GM21447 (cell line): ENCODE data around the gene SLIT3.
"Not testable (repeated sequence)": the region's sequence is repeated elsewhere in the genome, so short reads cannot be mapped to it uniquely, and the experiment has no call there.

Experiments
- ATAC-seq: cut with Tn5 transposase; IDR thresholded peaks from one replicate; pipeline ENCODE4 v1.9.1; 2021; ENCODE audit not compliant: unreplicated experiment

SLIT3 gene

DNA sequence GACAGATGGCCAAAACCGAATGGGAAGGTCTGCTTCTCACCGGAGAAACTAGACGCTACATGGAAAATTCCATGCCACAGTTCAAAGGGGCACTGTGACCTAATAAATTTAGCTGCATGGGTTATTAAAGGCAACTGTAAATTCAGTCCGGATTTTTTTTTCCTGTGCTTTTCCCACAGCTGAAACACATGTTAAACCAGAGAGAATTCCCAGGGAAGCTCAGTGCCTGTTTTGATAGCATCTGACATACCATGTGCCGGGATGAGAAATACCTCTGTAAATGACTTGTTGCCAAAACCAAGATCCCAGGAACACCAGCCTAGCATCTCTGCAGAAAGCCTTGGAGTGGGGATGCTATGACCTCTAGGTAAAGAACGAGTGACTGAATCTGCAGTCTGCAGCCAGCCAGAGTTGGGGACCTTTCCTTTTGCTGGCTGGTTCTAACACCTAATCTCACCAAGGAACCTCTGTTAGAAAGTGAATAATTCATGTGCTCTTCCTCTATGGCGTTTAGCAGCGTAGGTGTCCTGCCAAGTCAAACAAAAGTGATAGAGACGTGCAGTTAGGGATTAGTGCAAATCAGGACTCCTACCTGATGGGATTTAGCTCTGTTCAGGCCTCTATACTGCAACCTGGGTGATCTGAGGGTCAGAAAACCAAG lies 77.9 kb downstream of the SLIT3 start:
- no peak for ATAC-seq

DNA sequence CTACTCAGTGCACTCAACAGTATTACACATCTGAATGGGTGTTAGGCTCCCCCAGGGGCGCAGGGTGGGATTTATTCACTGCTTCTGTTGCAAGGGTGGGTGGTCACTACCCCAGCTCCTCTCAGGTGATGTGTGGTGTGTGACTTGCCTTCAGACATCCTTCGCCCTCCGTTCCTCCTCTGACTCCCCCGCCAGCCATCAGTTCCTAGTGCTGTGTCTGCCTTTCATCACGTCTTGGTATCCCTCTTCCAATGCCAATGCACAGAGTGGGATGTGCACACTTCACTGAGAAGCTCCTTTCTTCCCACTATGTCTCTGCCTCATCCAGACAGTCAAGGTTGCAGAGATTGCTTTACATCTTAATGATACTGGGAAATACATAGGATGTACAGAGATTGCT lies 79.4 kb downstream of the SLIT3 start:
- ATAC-seq, result no peak

DNA sequence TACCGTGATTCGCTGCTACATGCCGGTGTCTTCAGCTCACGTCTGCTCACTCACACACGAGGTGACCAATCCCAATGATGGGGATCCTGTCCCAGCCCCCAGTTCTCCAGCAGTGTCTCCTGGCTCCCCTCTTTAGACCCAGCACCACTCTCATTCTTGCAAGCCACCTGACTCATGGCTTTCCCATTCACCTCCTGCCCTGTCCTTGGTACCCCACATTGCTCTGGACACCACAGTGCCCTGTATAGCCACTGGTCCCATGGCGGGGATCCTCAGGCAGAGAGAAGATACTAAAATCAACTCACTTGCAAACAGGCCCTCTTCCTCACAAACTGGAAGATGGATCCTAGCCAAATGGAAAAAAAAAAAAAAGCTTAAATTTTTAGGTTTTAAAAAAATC lies 81.0 kb downstream of the SLIT3 start:
- no peak for ATAC-seq

DNA sequence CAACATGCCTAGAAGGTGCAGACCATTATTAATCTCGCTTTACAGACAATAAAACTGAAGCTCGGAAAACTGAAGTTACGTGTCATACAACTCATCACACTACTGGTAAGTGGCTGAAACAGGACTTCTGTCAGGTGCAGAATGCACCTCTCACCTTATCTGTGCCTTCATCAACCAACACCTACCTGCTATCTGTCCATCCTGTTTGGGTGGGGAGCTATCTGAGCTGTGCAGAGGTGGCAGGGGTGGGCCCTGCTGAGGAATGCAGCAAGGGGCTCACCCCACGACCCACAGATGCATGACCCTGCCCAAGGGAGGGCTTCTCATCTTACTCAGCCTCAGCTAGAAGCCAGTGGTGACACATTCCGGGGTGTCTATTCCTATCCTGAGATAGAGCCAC lies 81.6 kb downstream of the SLIT3 start:
- no peak for ATAC-seq

DNA sequence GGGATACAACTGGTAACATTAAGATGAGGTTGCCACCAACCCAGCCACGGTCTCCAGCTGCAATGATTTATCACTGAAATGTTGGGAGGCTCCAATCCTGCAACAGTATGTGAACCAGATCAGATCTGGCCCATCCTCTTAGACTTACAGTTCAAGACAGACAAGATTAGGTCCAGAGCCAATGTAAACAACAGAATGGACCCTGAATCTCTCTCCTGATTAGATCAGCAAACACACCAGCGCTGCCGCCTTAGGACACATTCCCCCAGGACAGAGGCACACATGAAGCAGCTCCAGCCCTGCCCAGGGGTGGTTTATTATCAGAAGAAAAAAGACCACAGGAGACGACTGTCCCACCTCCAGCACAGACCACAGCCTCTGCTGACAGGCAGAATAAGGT lies 82.1 kb downstream of the SLIT3 start:
- no peak for ATAC-seq

DNA sequence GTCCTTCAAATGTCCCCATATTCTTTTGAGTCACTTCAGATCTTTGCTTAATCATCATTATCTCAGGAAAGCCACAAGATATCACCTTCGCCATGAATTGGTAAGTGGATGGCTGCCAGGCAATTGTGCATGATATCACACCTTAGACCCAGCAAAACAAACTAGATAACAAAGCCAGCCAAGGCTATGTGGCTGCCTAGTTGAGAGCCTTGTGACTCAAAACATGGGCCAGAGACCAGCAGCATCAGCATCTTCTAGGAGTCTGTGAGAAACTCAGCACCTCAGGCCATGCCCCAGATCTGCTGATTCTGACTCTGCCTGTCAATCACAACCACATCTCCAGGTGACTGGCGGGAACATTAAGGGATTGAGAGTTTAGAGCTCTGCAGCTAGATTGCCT lies 82.8 kb downstream of the SLIT3 start:
- ATAC-seq, result no peak

DNA sequence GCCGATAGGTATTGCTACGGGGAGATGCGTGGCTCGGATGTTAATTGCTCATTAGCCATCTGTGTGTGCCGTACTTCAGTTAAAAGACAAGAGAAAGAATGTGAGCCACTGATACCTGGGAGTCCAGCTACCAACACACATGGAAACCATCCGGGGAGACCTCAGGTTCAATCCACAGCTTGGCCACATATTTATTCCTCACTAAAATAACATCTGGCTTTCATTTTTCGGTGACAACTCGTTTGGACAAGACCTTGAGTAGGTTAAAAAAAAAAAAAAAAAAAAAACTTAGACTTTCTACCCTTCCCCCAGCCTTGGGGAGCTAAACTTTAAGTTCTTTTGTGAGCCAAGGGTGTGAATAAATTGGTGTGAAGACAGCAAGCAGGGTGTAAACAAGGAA lies 84.1 kb downstream of the SLIT3 start:
- ATAC-seq, result no peak

DNA sequence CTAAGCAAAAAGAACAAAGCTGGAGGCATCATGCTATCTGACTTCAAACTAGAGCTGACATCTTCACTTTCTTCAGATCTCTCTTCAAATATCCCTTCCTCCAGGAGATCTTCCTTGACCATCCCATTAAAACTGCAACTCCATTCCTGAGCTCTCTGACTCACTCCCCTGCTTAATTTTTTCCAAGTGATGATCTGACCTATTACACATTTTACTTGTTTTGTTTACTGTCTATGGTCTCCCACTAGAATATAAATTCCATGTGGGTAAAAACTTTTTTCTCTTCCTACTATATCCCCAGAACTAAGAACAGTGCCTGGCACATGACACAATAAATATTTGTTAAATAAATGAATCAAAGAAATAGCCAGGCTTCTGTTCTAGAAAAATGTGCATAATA lies 87.5 kb downstream of the SLIT3 start:
- ATAC-seq, result no peak

DNA sequence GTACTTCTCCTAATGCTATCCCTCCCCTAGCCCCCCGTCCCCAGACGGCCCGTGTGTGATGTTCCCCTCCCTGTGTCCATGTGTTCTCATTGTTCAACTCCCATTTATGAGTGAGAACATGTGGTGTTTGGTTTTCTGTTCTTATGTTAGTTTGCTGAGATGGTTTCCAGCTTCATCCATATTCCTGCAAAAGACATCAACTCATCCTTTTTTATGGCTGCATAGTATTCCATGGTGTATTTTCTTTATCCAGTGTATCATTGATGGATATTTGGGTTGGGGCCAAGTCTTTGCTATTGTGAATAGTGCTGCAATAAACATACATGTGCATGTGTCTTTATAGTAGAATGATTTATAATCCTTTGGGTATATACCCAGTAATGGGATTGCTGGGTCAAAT lies 89.2 kb downstream of the SLIT3 start:
- ATAC-seq, result not testable (repeated sequence)

DNA sequence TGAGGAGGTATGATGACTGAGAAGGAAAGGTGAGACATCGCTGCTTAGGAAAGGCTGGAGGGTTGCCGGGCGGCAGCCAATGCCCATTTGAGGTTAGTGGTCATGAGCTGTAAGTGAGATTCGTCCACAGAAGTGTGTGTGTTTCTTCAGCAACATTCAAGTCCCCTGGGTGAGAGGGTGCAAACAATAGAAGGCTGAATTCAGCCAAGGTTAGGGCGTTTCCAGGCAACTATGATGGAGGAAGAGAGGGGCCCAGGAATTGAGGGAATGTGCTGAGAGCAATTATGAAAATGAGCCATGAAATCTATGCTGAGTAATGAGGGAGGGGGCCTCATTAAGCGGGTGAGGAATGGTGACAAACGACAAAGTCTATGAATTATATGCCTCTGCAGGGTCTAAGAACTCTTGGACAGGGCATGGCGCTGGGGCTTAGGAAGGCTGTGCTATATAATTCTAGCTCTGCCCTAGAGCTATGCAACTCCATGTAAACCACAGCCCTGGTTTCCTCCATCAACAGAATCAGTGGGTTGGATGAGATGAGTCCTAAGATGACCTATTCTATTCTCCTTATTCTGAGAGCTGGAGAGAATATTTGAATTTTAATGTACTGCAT lies 96.0 kb downstream of the SLIT3 start:
- no peak for ATAC-seq

DNA sequence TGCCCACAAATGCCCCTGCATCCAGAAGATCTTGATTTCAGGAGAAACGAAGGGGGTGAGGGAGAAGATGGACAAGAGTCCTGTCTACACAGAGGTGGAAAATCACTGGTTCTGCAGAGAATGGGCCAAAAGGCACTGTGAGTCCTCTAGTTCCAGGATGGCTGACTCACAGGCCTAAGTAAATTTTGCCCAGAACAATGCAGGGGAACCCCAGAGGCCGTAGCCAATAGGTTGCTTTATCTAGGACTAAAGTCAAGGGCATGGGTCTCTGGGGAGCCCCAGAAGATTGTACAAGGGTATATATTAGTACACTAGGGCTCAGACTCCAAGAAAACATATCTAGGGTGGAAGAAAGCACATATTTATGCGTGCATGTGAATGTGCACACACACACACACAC lies 98.0 kb downstream of the SLIT3 start:
- no peak for ATAC-seq

DNA sequence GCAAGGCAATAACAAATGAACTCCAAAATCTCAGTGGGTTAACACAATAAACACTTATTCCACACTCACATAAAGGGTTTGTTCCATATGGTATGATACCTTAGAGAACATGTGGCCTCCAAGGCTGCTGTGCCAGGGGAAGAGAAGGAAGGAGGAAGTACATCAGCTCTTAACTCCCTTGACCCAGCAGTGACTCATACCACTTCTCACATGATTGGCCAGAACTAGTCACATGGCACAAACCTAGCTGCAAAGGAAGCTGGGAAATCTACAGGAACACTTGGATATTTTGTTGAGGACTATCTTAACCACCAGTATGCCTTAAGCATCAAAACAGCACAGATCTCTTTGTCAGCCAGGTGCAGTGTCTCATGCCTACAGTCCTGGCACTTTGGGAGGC lies 99.3 kb downstream of the SLIT3 start:
- ATAC-seq, result no peak

DNA sequence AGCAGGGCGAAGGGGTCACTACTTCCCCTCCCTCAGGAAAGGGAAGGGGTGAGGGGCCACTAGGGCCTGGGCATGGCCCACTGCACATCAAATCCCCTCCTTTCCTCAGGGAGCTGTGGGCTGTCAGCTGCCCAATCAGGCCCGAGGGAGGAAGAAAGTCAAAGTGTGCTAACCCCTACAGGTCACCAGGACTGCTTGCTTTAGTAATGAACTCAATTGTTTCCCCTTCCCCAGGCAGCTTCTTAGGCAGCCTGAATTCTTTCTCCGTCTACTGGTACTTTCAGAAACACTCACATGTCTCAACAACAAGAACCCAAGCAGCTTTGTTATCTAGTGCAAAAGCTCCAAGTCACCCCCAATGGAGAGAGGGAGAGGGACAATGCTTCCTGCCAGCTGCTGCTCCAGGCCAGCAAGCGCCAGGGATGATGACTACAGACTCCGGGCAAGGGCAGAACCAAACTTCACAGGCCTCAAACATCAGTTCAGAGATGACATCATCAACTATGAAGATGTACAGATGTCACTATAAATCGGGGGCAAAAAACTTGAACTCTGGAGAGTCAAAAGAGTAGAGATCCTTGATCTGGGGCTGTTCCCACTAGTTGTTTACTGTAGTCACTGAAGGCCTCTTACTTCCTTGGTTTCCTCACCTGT lies 100.7 kb downstream of the SLIT3 start:
- ATAC-seq, result no peak

DNA sequence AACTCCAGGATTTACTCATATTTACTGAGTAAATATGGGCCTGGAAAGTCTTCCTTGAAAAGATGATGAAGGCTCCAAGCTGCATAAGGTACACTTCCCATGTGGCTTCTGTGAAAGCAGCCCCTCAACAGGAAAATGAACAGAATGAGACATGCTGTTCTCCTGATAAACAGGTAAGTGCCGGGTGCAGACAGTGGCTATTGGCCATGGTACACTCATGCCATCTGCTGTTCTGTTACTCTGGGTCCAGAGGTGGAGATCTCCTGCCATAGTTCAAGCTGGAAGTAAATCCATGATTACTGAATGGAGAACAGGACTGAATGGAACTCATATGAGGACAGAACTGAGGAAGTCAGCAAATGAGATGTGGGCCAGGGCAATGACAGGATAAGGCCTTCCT lies 103.6 kb downstream of the SLIT3 start:
- no peak for ATAC-seq

DNA sequence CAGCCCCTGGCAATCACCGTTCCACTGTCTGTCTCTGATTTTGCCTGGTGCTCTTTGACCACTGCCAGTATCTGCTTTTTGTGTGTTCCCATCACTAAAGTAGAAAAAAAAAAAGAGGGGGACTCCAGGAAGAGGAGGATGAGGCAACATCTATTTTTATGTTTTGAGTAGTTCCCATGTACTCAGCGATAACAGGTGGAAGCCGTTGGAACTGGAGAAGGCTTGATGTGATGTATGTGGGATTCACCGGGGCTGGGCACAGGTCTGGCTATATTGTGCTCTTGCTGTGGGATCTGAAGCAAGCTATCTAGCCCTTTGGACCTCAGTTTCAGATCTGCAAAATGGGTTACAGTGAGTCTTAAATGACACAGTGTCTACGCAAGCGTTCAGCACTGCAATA lies 104.9 kb downstream of the SLIT3 start:
- ATAC-seq, result no peak

DNA sequence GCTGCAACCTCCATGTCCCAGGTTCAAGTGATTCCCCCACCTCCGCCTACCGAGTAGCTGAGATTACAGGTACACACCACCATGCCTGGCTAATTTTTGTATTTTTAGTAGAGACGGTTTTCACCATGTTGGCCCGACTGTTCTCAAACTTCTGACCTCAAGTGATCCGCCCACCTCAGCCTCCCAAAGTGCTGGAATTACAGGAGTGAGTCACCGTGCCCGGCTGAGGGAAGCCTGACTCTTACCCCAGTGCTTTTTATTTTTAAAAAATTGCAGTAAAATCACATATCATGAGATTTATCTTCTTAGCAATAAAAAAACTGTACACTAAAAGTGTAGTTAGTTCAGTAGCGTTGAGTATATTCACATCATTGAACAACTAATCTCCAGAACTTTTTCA lies 105.3 kb downstream of the SLIT3 start:
- no peak for ATAC-seq

DNA sequence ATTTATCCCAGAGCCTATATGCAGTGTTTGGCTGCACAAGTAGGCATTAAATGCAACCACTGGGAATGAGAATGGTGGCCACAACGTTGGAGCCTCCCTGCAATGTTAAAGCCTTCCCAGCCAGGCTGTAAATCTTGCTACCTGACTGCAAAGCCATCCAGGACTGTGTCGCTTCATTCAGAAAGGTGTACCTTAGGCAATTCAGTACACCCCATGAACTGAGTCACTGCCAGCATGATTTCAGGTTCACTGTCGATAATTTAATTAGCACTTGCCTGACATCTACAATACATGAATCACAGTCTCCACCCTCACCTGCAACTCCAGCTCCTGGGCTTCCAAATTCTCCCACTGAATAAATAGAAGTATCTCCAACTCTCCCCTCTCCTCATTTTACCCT lies 108.4 kb downstream of the SLIT3 start:
- ATAC-seq, result no peak

DNA sequence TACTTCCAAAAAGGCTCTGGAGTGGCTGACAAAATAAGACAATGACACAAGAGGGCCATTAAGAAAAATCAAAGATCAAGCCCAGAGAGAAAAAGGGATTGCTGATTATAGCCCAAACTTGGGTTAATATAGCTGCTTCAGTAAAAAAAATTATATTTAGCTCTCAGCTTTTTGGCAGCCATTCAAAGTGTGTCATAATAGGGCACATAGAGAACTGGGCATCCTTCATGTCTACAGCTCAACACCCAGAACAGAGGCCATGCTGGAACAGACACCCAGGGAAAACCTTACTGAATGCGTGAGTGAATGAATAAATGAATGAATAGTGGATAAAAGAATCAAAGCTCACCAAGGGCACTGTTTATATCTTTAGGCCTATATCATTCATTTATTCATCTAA lies 110.1 kb downstream of the SLIT3 start:
- ATAC-seq, result no peak

DNA sequence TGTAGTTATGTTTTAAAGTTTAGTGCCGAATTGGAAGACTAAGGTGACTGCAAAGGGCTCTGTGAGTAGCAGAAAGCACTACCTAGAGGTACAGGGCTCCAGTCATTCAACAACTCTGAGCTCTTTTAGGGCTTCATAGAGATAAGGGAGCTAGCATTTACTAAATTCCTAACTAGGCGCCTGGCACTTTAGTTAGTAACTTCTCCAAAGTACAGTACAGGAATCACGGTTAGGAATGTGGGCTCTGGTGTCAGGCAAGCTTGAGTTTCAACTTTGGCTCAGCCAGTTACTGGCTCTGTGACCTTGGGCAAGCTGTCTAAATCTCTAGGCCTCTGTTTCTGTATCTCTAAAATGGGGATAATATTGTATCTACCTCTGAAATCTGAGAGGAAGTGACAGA lies 115.3 kb downstream of the SLIT3 start:
- ATAC-seq, result no peak

DNA sequence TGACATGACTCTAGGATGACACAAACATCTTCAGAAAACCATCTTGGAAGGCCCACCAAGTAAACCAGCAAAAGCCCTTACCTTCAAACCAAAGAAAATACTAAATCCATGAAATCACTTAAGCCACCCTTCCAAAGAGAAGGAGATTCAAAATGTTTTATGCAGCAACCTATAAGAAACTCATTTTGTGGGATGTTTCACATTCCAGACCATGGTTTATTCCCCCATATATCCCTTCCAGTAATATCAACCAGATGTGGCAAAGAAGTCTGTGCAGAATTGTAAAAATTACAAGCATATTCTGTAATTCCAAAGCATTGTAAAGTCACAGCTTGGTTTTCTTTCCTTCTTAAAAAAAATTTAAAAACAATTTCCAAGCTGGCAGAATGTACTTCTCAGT lies 117.4 kb downstream of the SLIT3 start:
- no peak for ATAC-seq

DNA sequence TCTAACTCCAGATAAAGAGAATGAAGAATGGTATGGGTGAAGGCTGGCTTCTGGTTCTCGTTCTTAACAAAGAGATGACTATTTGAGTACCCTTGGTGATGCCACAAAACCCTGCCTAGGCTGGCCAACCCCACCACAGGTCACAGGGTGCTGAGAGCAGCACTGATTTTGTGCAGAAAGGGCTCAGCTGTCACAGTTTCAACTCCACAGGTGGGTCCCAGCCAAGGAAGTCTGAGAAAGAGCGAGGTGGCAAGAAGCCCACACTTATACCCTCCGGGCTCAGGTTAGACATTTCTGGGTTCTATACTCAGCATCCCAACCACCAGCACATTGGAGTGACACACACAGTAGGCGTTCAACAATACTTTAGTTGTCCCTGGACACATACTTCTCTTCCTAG lies 118.1 kb downstream of the SLIT3 start:
- no peak for ATAC-seq

DNA sequence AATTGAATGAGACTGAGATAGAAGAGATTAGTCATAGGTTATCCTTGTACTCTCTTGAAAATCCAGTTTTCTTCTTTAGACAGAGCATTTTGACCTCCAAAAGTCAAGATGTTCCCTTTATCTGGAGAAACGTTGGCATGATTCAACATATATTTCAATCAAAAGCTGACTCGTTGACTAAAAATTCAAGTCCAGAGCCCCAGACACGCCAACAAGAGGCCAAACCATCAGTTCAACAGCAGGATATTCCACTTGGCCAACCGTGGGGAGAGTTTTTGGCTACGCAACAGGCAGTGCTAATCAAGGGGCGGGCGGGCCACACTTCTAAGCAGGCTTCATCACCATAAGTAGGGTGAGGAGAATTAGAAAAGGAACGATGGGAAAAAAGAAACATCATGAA lies 119.1 kb downstream of the SLIT3 start:
- ATAC-seq, result no peak

DNA sequence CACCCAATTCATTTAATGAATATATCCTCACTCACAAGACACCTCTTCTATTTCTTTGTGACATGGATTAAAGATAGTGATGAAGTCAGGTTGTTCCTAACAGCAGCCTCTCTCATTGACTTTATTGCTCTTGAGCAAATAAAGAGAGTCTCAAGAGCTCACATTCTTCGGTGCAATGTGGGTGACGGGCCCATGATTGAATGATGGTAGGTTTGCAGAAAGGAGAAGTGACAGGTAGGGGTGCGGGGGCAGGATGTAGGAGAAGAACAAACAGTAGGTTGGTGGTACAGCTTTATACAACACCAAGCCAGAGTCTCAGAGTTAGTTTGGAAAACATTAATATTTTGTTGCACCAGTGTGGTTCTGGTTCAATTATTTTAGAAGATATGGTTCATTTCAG lies 122.2 kb downstream of the SLIT3 start:
- no peak for ATAC-seq
